ENCODE data around the gene POU2F1. TPM values are rescaled to one million over a fixed set of nuclear protein-coding genes. Genes with fewer than 3 reads are reported as not detected.

Gene POU2F1
- total RNA-seq, 2 experiments from 2014 or later, result 18.7 to 52.3 TPM

DNA sequence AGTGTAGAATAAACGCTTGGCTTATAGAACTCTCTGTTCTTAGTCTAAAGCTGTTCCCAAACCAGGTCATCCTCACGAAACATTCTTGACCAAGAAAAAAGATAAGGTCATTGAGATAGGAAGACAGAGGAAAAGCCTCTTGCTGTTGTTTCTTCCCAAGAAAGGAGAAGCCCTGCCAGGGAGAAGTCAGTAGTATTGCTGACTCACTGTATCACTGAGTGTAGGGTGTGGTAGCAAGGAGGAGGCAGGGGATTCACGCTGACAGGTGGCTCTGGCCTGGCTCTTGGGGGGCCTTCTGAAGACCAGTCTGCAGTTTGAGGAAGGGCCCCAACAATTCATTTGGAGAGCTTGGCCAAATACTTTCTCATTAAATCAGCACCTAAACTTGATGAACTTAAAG, 199.8 kb downstream of the POU2F1 start:
- POLR2A ChIA-PET, result interaction anchor here (1.2 kb wide), 1 partner anchor 27 kb away, joined by 3 read pairs; no protein-coding TSS in a partner anchor
- intact Hi-C loops (cut with micrococcal nuclease; ENCODE audit: unreplicated experiment), result no loop called here

DNA sequence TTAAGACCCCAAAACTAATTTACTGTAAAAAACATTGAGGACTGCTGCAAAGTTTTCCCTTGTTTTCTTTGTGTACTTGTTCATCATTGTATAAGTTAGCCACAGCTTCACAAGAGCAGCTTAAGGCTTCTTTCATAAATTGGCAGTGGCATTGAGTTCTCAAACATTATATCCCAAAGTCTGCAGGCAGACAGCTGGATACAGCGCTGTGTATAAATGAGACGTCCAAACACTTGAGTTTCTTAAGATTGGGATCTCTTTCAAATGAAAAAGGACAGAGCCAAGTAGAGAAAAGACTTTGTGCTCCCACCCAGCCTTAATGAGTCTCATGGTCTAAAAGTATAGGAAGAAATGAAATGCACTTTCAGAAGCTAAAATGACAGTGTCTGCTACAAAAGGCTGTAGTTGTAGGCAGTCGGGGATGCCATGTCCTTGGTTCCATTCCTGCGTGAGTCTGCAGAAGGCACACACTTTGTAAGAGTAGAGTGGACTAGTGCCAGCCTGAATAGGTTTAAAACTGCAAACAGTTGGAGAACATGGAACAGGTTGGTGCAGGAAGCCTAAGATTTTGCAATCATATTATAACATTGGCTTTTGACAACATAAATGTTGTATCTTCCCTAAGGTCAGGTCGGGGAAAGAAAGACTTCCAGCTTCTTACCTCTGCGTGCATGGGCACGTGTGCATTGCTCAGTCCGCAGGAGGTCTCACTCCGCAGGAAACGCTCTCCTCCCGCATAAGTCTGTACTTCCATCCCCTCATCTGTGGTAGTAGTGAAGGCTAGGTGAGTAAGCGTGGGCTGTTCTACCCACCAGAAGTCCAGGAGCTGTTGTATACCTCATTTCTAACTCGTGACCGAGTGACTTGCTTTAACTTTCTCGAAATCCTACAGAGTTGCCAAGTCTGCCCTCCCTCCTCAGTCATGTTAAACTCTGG, 203.3 kb downstream of the POU2F1 start:
- Histone ChIP-seq H3K9me2 (ENCODE audit: insufficient read depth, low read length) (no peaks in the 10 kb centered on the region), H3K4me1 (ENCODE audit: insufficient read depth, low read length, poor library complexity, severe bottlenecking) (peaks cover 8% of the 10 kb centered on the region), H2AFZ (ENCODE audit: low read length) (no peak overlapping the region), H4K20me1 (ENCODE audit: insufficient read depth, low read length) (no peaks in the 10 kb centered on the region), H3K79me2 (ENCODE audit: insufficient read depth, low read depth, low read length) (no peaks in the 10 kb centered on the region), H3K36me3 (ENCODE audit: insufficient read depth, low read length) (peaks cover 19% of the 10 kb centered on the region), H3K27ac (ENCODE audit: low read depth, low read length, poor library complexity, severe bottlenecking) (no peak overlapping the region), H3K4me2 (ENCODE audit: low read length) (no peak overlapping the region), H3K9me3 (ENCODE audit: low read length) (no peaks in the 10 kb centered on the region), H3K4me3 (ENCODE audit: low read depth, low read length, poor library complexity, severe bottlenecking) (no peak overlapping the region)
- DNase-seq (ENCODE audit: low spot score), result no peak
- CTCF ChIA-PET (ENCODE audit: unreplicated experiment), result no interaction called here
- TF ChIP-seq EZH2phosphoT487 (IDR thresholded peaks at IDR 0.05; ENCODE audit: borderline replicate concordance, low read depth, low read length), result no peak
- TF ChIP-seq, protein P1, sequence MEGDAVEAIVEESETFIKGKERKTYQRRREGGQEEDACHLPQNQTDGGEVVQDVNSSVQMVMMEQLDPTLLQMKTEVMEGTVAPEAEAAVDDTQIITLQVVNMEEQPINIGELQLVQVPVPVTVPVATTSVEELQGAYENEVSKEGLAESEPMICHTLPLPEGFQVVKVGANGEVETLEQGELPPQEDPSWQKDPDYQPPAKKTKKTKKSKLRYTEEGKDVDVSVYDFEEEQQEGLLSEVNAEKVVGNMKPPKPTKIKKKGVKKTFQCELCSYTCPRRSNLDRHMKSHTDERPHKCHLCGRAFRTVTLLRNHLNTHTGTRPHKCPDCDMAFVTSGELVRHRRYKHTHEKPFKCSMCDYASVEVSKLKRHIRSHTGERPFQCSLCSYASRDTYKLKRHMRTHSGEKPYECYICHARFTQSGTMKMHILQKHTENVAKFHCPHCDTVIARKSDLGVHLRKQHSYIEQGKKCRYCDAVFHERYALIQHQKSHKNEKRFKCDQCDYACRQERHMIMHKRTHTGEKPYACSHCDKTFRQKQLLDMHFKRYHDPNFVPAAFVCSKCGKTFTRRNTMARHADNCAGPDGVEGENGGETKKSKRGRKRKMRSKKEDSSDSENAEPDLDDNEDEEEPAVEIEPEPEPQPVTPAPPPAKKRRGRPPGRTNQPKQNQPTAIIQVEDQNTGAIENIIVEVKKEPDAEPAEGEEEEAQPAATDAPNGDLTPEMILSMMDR (conservative IDR thresholded peaks at IDR 0.05; ENCODE audit: low read length), result no peak
- POLR2A ChIA-PET, result interaction anchor here (0.8 kb wide), 1 partner anchor 15 kb away, joined by 3 read pairs; no protein-coding TSS in a partner anchor
- no TSS peak for BruUV-seq (replicated peaks)
- intact Hi-C loops (cut with micrococcal nuclease; ENCODE audit: unreplicated experiment), result no loop called here

More for the DNA sequence above, 199.8 kb downstream of the POU2F1 start:
- peaks cover 6% of the 10 kb centered on the region; the same call in 1 of the 2 replicates for H4K20me1 ChIP-seq (ENCODE audit: insufficient read depth, low read length)
- no peak for DNase-seq (ENCODE audit: low spot score)
- no peaks in the 10 kb centered on the region for H3K9me3 ChIP-seq (ENCODE audit: low read length)
- BruUV-seq (replicated peaks), result no TSS peak
- peaks cover 14% of the 10 kb centered on the region for H3K4me1 ChIP-seq (ENCODE audit: insufficient read depth, low read length, poor library complexity, severe bottlenecking)
- H3K4me2 ChIP-seq (ENCODE audit: low read length), result no peak overlapping the region
- no peak for TF ChIP-seq EZH2phosphoT487 (IDR thresholded peaks at IDR 0.05; ENCODE audit: borderline replicate concordance, low read depth, low read length)
- TF ChIP-seq, protein P1 (conservative IDR thresholded peaks at IDR 0.05; ENCODE audit: low read length), result no peak
- no peaks in the 10 kb centered on the region for H3K9me2 ChIP-seq (ENCODE audit: insufficient read depth, low read length)
- H3K36me3 ChIP-seq (ENCODE audit: insufficient read depth, low read length), result peaks cover 49% of the 10 kb centered on the region
- no peak overlapping the region for H2AFZ ChIP-seq (ENCODE audit: low read length)
- no peak overlapping the region for H3K27ac ChIP-seq (ENCODE audit: low read depth, low read length, poor library complexity, severe bottlenecking)
- H3K79me2 ChIP-seq (ENCODE audit: insufficient read depth, low read depth, low read length), result no peaks in the 10 kb centered on the region
- H3K4me3 ChIP-seq (ENCODE audit: low read depth, low read length, poor library complexity, severe bottlenecking), result no peak overlapping the region
- CTCF ChIA-PET (ENCODE audit: unreplicated experiment), result no interaction called here

DNA sequence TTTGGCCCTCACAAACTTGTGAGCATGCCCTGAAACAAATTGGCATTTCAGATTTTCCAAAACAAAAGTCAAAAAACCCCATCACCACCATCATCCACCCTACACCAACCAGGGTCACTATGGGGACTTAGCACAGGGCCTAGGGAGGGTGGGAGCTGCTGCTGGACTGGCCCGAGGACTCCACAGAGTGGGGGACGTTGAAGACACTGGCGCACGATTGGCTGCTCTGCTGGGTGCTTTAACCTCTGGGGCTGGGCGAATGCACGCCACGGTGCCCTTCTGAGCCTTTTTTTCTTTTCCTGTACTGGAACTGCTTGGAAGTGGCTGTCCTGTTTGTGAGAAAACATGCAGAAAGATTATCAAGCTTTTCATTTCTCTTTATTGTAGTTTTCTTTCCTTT, 204.8 kb downstream of the POU2F1 start:
- Histone ChIP-seq H3K9me3 (ENCODE audit: low read length) (no peaks in the 10 kb centered on the region), H4K20me1 (ENCODE audit: insufficient read depth, low read length) (no peaks in the 10 kb centered on the region), H3K4me1 (ENCODE audit: insufficient read depth, low read length, poor library complexity, severe bottlenecking) (peaks cover 18% of the 10 kb centered on the region), H3K4me3 (ENCODE audit: low read depth, low read length, poor library complexity, severe bottlenecking) (no peak overlapping the region), H3K79me2 (ENCODE audit: insufficient read depth, low read depth, low read length) (no peaks in the 10 kb centered on the region), H3K36me3 (ENCODE audit: insufficient read depth, low read length) (peaks cover 7% of the 10 kb centered on the region; the same call in 1 of the 2 replicates), H3K27ac (ENCODE audit: low read depth, low read length, poor library complexity, severe bottlenecking) (no peak overlapping the region), H3K9me2 (ENCODE audit: insufficient read depth, low read length) (no peaks in the 10 kb centered on the region), H3K4me2 (ENCODE audit: low read length) (no peak overlapping the region), H2AFZ (ENCODE audit: low read length) (no peak overlapping the region)
- no TSS peak for BruUV-seq (replicated peaks)
- no peak for TF ChIP-seq EZH2phosphoT487 (IDR thresholded peaks at IDR 0.05; ENCODE audit: borderline replicate concordance, low read depth, low read length)
- TF ChIP-seq, protein P1 (conservative IDR thresholded peaks at IDR 0.05; ENCODE audit: low read length), result no peak
- ChIA-PET CTCF (ENCODE audit: unreplicated experiment) (no interaction called here), POLR2A (interaction anchor here (0.6 to 0.7 kb wide), 3 partner anchors 42 to 172 kb away, joined by 3 to 4 read pairs (median 3); no protein-coding TSS in a partner anchor)
- intact Hi-C loops (cut with micrococcal nuclease; ENCODE audit: unreplicated experiment), result no loop called here
- no peak for DNase-seq (ENCODE audit: low spot score)
